Measurements from ENCODE around the gene IL1R1.
"Not testable (repeated sequence)": the region's sequence is repeated elsewhere in the genome, so short reads cannot be mapped to it uniquely, and the experiment has no call there.

Gene IL1R1

DNA sequence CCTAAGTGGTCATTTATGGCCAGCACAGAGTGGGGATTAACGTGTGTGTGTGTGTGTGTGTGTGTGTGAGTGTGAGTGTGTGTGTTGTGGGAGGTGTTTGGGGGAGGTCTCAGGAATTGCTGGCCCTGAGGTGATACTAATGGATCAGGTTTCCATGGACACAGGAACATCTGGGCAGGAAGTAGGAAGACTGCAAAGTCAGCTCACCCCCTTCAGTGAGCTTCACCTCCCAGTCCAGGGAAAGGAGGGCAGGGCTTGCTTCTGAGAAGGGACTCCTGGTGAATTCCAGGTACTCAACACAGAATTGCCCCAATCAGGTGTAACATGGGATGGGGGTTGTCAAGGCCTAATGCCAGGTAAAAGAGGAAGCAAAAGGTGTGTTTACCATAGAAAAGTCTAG lies 30.3 kb upstream of the IL1R1 start:
- no peak for DNase-seq

DNA sequence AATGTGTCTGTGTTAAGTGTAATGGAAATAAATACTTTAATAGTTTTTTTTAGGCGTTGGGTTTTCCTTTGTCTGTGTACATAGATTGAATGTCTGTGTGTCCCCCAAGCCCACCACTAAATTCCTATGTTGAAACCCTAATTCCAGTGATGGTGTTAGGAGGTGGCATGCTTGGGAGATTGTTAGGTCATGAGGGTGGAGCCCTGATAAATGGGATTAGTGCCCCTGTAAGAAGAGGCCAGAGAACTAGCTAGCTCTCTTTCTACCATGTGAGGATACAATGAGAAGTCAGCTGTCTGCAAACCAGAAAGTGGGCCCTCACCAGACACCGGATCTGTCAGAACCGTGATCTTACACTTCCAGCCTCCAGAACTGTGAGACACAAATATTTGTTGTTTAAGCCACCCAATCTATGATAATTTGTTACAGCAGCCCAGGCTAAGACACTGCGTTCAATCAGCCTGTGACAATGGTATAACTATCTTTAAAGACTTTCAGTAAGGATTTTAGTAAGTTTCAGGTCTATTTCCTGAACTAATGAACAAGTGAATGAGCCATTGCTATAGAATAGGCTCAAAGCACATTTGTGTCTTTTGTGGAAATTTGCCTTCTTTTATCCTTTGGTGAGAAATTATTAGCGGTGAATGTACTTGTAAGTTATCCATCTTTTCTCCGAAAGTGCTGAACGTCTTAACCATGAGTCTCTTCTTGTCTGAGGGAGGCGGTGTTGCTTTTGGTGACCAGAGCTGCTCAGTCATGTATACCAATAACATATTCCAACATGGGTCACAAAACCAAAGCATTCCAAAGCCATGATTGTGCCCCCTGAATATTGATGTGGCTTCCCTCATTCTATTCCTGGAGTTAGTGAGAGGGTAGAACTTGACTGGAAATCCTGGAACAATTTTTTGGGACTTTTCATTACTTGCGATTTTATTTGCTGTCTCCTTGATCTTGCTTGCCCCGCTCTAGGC lies 29.6 kb upstream of the IL1R1 start:
- DNase-seq = no peak

DNA sequence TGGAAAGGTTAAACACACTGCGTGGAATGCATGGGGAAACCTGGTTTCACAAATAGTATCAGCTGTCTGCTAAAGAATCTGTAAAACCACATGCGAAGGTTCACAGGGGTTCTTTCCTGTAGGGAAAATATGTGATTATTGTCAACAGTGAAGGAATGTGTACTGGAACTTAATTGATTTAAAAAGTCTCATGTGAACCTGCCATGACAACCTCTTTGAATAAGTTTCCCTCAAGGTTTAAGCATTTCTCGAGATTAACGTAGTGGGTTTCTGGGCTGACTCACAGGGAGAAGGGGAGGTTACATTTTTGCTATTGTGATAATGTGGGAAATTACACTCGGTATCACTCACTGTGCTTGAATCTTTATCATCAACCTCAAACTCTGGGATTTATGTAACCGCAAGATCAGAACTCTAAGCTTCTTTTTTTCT lies 28.2 kb upstream of the IL1R1 start:
- DNase-seq = peak; percentile 39

GRCh38 chr2:102114851-102115497 lies 27.6 kb upstream of the IL1R1 start:
- no peak for DNase-seq

DNA sequence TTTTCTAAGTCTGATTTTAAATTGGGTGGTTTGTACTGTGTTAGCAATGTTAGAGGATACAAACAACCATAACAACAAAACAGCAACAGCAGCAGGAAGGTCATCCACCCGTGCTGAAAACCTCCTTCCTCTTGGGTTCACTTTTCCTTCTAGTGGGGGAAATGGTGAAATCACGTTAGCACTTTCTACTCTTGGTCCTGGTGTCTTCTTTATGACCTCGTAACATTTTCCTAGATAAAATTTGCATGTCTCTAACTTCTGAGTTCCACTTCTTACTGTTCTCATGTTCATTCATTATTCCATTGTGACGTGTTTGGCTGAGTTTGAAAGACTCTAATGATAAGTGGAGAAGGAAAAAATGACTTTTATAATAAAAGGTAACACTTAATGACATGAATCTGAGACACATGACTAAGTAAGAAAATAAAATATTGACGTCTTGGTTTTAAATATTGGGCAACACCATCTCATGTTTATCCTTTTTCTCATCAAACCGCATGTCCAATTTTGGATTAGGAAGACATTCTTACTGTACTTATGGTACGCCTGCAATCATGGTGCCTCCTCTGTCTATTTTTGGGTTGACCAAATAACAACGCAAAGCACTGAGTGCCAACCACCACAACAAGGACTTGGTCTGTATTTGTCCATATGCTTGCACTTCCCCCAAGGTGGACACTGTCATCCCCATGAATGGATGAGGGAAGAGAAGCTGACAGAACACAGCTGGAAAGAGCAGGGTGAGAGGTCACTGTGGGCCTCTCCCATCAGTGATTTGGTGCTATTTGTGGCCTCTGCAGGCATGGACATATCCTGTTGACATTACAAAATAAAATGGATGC lies 25.7 kb upstream of the IL1R1 start:
- DNase-seq = no peak

DNA sequence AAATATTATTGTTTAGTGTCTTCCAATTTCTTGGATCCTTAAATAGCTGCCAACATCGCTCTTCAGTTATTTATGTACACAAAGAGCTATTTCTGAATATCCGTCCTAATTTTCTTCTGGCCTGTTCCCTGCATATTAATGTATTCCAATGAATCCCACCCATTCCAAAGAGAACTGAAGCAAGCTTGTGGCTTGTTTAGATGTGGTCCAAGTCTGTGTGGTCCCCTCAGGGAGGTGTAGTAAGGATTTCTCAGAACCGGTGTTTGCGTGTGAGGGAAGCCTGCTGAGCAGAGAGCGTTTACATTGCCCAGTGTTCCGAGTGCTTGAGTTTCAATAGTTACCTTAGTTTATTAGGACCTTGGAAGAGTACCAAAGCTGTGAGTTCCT lies 25.1 kb upstream of the IL1R1 start:
- no peak for DNase-seq

DNA sequence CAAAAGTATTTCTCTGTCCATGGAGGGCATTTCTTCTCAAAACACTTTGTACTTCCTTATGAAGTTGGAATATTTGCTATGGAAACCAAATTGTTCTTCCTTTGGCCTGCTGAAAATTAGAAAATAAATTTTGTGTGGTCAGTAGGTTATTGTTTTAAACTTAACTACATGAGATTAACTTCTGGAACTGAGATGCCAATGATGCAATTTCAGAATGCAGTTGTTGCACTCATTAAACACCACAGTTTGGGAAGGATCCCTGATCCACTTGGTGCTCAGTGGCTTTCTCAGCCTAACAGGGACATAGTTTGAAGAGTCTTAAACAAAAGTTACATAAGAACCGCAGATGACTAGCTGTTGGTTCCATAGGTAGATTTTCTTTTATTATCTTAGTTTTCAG lies 23.3 kb upstream of the IL1R1 start:
- DNase-seq = no peak

- DNase-seq = no peak
Measured at GRCh38 chr2:102120261-102120660, 22.3 kb upstream of the IL1R1 start.

- no peak for DNase-seq
Measured at GRCh38 chr2:102120701-102121159, 21.8 kb upstream of the IL1R1 start.

- no peak for DNase-seq
Measured at GRCh38 chr2:102122115-102122514, 20.4 kb upstream of the IL1R1 start.

DNA sequence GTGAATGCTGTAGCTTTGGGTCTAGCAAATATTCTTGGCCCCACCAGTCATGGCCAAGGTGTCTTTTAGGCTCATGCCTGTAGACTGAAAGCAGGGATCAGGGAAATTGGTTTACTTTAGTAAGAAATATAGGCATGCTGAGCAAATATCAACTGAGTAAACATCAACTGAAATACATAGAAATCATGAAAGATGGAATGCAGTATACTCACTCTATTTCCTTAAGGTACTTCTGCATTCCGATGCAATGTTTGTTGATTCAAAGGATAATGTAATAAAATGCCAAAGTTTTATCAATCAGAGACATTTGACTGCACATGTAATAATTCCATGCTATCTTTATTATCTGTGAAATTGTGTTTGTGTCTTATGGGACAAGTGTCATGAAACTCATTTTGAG lies 19.6 kb upstream of the IL1R1 start:
- no peak for DNase-seq

DNA sequence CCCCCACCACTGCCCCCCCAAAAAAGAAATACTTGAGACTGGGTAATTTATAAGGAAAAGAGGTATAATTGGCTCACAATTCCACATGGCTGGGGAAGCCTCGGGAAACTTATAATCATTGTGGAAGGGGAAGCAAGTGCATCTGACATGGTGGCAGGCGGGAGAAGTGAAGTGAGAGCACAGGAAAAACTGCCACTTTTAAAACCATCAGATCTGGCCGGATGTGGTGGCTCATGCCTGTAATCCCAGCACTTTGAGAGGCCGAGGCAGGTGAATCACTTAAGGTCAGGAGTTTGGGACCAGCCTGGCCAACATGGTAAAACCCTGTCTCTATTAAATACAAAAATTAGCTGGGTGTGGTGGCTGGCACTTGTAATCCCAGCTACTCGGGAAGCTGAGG lies 18.1 kb upstream of the IL1R1 start:
- not testable (repeated sequence) for DNase-seq

- no peak for DNase-seq
Measured at GRCh38 chr2:102126169-102126568, 16.4 kb upstream of the IL1R1 start.

DNA sequence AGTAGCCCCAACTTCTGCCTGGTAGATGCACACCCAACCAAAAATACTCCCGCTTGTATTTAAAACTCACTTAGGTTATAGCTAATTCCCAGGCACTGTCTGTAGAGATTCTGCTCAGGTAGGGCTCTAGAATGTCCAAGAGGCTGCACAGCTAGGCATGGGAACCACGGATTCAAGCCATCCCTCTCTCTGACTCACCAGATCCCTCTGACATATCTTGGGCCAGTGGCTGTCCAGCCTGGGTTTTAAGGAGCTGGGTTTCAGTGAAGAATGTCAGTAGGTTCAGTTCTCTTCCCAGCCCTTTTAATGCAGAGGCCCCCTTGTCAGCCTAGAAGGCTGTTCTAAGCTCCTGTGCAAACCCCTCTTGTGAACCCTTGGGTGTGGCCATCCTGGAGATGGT lies 15.9 kb upstream of the IL1R1 start:
- DNase-seq = no peak

DNA sequence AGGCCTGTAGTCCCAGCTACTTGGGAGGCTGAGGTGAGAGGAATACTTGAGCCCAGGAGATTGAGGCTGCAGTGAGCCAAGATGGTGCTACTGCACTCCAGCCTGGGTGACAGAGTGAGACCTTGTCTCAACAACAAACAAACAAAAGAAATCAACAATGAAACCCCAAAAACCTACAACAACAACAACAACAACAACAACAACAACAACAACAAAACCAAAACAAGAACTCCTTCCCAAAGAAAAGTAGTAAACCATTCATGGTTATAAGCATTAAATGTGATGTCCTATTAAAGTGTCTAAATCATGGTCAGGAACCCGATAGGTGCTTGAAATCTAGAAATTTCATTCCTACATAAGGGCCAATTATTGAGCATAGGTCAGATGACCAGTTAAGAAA lies 13.5 kb upstream of the IL1R1 start:
- DNase-seq = no peak

- DNase-seq = no peak
Measured at GRCh38 chr2:102129951-102130646, 12.4 kb upstream of the IL1R1 start.

GRCh38 chr2:102130647-102130991 lies 11.9 kb upstream of the IL1R1 start:
- no peak for DNase-seq

DNA sequence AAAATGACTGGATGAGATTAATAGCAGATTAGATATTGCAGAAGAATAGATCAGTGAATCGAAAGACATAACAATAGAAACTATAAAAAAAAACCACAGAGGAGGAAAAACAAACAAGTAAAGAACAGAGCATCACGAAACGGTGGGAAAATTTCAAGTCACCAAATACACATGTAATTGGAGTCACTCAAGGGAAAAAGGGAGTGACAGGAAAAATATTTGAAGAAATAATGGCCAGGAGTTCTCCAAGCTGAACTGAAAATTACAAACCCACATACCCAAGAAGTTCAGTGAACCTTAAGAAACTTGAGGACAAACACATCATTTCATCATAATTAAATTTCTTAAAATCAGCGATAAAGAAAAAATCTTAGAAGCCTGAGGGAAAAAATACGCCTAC lies 11.0 kb upstream of the IL1R1 start:
- DNase-seq = no peak

GRCh38 chr2:102137138-102137537 lies 5.4 kb upstream of the IL1R1 start:
- DNase-seq = peak; percentile 56

DNA sequence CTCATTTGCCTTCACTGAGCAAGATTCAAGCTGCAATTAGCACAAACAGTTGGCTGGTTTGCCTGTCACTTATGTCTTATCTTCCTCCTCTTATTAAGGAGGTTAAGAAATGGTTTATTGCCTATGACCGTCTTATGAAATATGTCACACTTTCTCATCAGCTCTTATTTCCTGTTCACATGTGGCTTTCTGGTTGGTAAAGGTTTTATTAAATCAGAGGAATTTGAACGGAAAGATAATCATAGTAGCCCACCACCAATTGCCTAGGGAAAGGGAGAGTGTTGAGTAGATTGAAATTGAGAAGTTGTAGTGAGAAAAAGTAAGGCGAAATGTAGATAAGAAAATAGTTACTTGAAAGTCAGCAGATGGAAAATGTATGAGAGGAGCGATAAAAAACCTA lies 4.2 kb upstream of the IL1R1 start:
- no peak for DNase-seq

- DNase-seq = no peak
Measured at GRCh38 chr2:102139851-102140250, 2.7 kb upstream of the IL1R1 start.

- DNase-seq = no peak
Measured at GRCh38 chr2:102140377-102140776, 2.2 kb upstream of the IL1R1 start.

Measured in activated naive CD4-positive, alpha-beta T cell treated with Interleukin-2 at 50 U/mL for 16 hours (primary cell).